T-cell (primary cell): ENCODE measurements around the gene COPZ1. TPM values are rescaled to one million over a fixed set of nuclear protein-coding genes. Genes with fewer than 3 reads are reported as not detected.

Experiments
- ATAC-seq, 4 experiments: fragments of 200-7000 bp in 3 of 4; fragments of 150-1000 bp in 1 of 4; cut with Tn5 transposase; replicated peaks in 1 of 4; 1 replicate in 3 of 4; 2 replicates in 1 of 4; pipeline ENCODE4 v1.10.0; 2021; ENCODE audit warnings: moderate library complexity in 3 of 4, mild to moderate bottlenecking in 2 of 4, moderate number of reproducible peaks in 1 of 4
- CTCF ChIA-PET, 2 donors: fragments of 300-600 bp; sonication (Branson Sonifier 250); formaldehyde crosslinking; loops; one replicate each; lab custom pipeline; 2022; ENCODE audit warnings: antibody characterized with exemption in 2 of 2; lab: Charles Lee
- POLR2A ChIA-PET, 2 donors: fragments of 300-600 bp; sonication (Branson Sonifier 250); formaldehyde crosslinking; loops; one replicate each; lab custom pipeline; 2022; ENCODE audit warnings: antibody characterized with exemption in 2 of 2; lab: Charles Lee
- DNase-seq, 35 experiments: peaks; one replicate each; pipeline versions ENCODE4 v3.0.0 to v3.0.0-alpha.2; 2013 to 2023
- H3K27ac ChIP-seq: one replicate; pipeline ENCODE4 v1.5.1; 2013; ENCODE audit warnings: low read length
- H3K27me3 ChIP-seq, 2 experiments: replicated peaks in 1 of 2; 1 replicate in 1 of 2; 2 replicates in 1 of 2; pipeline versions ENCODE4 v1.6.1 to v1.7.0; 2013; ENCODE audit warnings: low read length in 1 of 2, mixed read lengths in 1 of 2; ENCODE audit not compliant: control insufficient read depth in 2 of 2, insufficient read depth in 2 of 2; ENCODE audit errors: extremely low read depth in 1 of 2
- H3K36me3 ChIP-seq, 2 donors: 1 replicate in 1 of 2; 2 replicates in 1 of 2; pipeline versions ENCODE4 v1.6.1 to v1.7.0; 2013; ENCODE audit warnings: low read length in 1 of 2; ENCODE audit not compliant: control insufficient read depth in 2 of 2, insufficient read depth in 1 of 2; ENCODE audit errors: extremely low read depth in 1 of 2
- H3K4me1 ChIP-seq, 2 experiments: 1 replicate in 1 of 2; 2 replicates in 1 of 2; pipeline versions ENCODE4 v1.6.1 to v1.7.0; 2013; ENCODE audit warnings: low read length in 2 of 2, mixed read lengths in 1 of 2; ENCODE audit not compliant: insufficient read depth in 2 of 2, control insufficient read depth in 1 of 2; ENCODE audit errors: extremely low read depth in 1 of 2
- H3K4me3 ChIP-seq, 2 donors: 1 replicate in 1 of 2; 2 replicates in 1 of 2; pipeline versions ENCODE4 v1.5.1 to v1.7.0; 2013; ENCODE audit warnings: mild to moderate bottlenecking in 2 of 2, low read length in 1 of 2, moderate library complexity in 1 of 2; ENCODE audit not compliant: control insufficient read depth in 1 of 2; ENCODE audit errors: extremely low read depth in 1 of 2
- H3K9me3 ChIP-seq: 2 replicates; pipeline ENCODE4 v1.7.0; 2013
- H3K27ac Mint-ChIP-seq, 2 donors: one replicate each; pipeline ENCODE4 v1.8.0; 2020 to 2021; ENCODE audit warnings: mild to moderate bottlenecking in 2 of 2, mixed read lengths in 2 of 2
- H3K27me3 Mint-ChIP-seq, 2 donors: one replicate each; pipeline ENCODE4 v1.8.0; 2021 to 2022; ENCODE audit warnings: mixed read lengths in 2 of 2
- H3K36me3 Mint-ChIP-seq: one replicate; pipeline ENCODE4 v1.8.0; 2021; ENCODE audit warnings: mixed read lengths
- H3K4me1 Mint-ChIP-seq, 3 donors: one replicate each; pipeline ENCODE4 v1.8.0; 2020 to 2022; ENCODE audit warnings: mixed read lengths in 3 of 3, mild to moderate bottlenecking in 1 of 3
- H3K4me3 Mint-ChIP-seq, 3 donors: one replicate each; pipeline ENCODE4 v1.8.0; 2020 to 2022; ENCODE audit warnings: mild to moderate bottlenecking in 3 of 3, mixed read lengths in 3 of 3, moderate library complexity in 3 of 3
- H3K9me3 Mint-ChIP-seq, 3 donors: one replicate each; pipeline ENCODE4 v1.8.0; 2020 to 2022; ENCODE audit warnings: mixed read lengths in 3 of 3
- WGBS: methylation state at CpG from one replicate; pipeline ENCODE4 v1.1.5; 2013; ENCODE audit warnings: missing lambda C conversion rate; ENCODE audit not compliant: insufficient coverage; 5-methylcytosine and 5-hydroxymethylcytosine counted together
- total RNA-seq, 35 experiments: library from RNA in 6 of 35; stranded (reverse) in 6 of 35; fragments of 120-200 nt in 1 of 35; gene quantifications; one replicate each; pipeline versions ENCODE4 v1.2.1 to v1.2.4 and lab custom pipeline; 2013 to 2026

COPZ1 gene
- total RNA-seq, 5 donors from 2014 or later (not counting 1 experiment from before 2014, with no cell fraction given), result 60.4 to 81.3 (median 74.8) TPM

DNA sequence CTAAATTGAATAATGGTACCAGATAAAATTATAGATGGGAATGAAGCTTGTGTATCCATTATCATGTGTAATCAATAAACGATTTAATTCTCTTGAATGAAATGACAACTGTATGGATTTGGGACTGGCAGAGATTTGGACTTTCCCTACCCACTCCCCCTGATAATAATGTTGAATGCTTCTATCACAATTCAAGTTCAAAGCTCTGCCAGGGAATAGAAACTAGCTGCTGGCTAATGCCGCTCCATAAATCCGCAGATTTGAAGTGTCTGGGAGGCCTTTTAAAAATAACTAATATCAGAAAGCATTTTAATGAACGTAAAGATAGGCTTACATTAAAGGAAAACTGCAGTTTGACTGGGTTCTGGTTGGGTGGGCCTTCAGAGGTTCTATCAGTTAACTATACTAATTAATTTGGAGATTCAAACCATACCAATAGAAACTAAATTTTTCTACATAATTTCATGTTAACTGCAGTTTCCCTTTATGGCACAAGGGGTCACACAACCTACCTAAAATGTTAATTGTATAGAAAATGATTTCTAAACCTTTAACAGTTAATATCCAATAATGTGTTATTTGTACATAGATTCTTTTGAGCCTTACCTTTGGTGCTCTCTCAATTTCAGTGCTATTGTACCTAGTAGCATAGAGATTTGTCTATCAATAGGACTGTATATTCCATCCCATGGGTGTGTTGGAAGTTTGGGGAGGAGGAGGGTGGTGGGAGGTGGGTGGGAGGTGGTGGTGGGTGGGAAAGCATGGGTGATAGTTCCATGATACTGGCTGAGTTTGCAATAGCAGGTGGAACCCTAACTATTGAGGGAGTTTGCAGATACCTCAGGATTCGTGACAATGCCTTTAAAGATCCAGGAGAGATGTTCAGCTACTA lies 39.5 kb upstream of the COPZ1 start:
- H3K9me3 Mint-ChIP-seq, result no peaks in the 10 kb centered on the region

DNA sequence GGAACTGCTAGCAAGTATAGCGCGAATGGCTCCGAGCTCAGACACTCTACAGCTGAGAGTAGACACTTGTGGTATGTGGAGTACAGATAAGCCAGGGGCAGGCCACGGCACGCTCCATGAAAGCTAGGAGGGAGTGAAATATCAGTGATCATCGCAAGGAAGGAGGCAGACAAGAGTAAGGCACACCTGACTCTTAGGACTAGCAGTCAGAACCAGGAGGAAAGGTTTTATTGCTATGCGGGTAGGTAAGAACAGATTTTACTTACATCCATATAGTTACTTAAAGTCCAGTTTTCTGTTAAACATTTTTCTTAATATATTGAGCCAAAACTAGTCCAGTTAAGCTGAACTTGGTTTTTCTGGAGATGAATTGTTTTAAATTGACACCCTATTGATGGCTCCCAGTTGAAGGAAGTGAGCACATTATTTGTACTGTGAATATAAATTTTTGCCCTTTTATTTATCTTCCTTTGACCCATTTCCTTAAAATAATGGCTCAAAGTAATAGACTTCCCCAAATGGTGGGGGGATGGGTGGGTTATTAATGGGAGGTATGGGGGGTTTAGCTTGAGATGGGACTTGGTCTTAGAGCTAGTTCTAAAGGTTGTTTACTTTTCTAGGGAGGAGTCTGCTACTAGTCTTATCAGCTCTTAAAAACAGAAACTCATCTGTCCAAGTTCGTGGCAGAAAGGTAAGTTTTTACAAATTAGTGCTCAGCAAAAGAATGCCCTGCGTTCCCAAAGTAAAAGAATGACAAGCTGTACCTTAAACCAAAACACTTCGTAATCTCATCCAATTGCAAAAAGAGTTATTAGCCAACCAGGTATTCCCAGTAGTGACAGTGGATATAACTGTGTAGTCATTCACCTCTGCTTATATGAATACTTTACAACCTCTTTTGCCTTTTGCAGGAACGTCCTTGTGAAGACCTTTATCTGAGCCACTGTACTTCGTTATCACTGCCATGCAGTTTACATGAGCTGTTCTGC lies 38.6 kb upstream of the COPZ1 start:
- ChIA-PET CTCF (interaction anchor here (0.6 to 1.8 kb wide), 12 partner anchors 9 to 301 kb away, joined by 3 to 9 read pairs (median 3); partner anchors contain the start of genes COPZ1 (in 1 of the 2) and HOXC10 (in 1 of the 2)), POLR2A (interaction anchor here (0.5 to 0.7 kb wide), 3 partner anchors 23 to 552 kb away, joined by 3 to 5 read pairs (median 3); no protein-coding TSS in a partner anchor)
- peak overlapping the region in 1 of 3 donors; percentile 34 for H3K4me3 Mint-ChIP-seq
- Histone ChIP-seq H3K4me3 (no peak overlapping the region), H3K27ac (no peak overlapping the region), H3K27me3 (no peaks in the 10 kb centered on the region), H3K36me3 (peaks cover 2 to 68% of the 10 kb centered on the region in 2 donors), H3K4me1 (peaks cover 24 to 34% of the 10 kb centered on the region in 2 experiments), H3K9me3 (no peaks in the 10 kb centered on the region)
- DNase-seq (no peak), ATAC-seq (peak in 2 of 4 experiments; percentile 15 to 19)
- 85% methylated on average over 7 of the region's 12 CpGs for WGBS
- no peaks in the 10 kb centered on the region for H3K27me3 Mint-ChIP-seq
- no peaks in the 10 kb centered on the region for H3K9me3 Mint-ChIP-seq
- peaks cover 29% of the 10 kb centered on the region for H3K36me3 Mint-ChIP-seq
- H3K27ac Mint-ChIP-seq, result peak overlapping the region in 1 of 2 donors; percentile 22
- H3K4me1 Mint-ChIP-seq, result peaks cover 7 to 59% (median 10%) of the 10 kb centered on the region in 3 donors

More for the DNA sequence above, 39.5 kb upstream of the COPZ1 start:
- ChIA-PET POLR2A (interaction anchor here in 1 of 2 donors (0.5 kb wide), 1 partner anchor 24 kb away, joined by 3 read pairs; no protein-coding TSS in a partner anchor), CTCF (interaction anchor here (0.6 to 2.3 kb wide), 5 partner anchors 34 to 234 kb away, joined by 3 to 12 read pairs (median 5); partner anchors contain the start of gene COPZ1 (in 1 of the 2))
- Mint-ChIP-seq H3K27me3 (no peaks in the 10 kb centered on the region), H3K27ac (peak overlapping the region; percentile 44 to 61), H3K4me3 (peak overlapping the region in 2 of 3 donors; percentile 34 to 55), H3K4me1 (peaks cover 7 to 60% (median 10%) of the 10 kb centered on the region in 3 donors), H3K36me3 (peaks cover 29% of the 10 kb centered on the region)
- Histone ChIP-seq H3K27ac (no peak overlapping the region), H3K4me3 (no peak overlapping the region), H3K36me3 (peaks cover 2 to 70% of the 10 kb centered on the region in 2 donors), H3K27me3 (no peaks in the 10 kb centered on the region), H3K4me1 (peaks cover 25 to 37% of the 10 kb centered on the region in 2 experiments), H3K9me3 (no peaks in the 10 kb centered on the region)
- WGBS, result 67% methylated on average over 1 of the region's 5 CpGs
- no peak for ATAC-seq
- no peak for DNase-seq

DNA sequence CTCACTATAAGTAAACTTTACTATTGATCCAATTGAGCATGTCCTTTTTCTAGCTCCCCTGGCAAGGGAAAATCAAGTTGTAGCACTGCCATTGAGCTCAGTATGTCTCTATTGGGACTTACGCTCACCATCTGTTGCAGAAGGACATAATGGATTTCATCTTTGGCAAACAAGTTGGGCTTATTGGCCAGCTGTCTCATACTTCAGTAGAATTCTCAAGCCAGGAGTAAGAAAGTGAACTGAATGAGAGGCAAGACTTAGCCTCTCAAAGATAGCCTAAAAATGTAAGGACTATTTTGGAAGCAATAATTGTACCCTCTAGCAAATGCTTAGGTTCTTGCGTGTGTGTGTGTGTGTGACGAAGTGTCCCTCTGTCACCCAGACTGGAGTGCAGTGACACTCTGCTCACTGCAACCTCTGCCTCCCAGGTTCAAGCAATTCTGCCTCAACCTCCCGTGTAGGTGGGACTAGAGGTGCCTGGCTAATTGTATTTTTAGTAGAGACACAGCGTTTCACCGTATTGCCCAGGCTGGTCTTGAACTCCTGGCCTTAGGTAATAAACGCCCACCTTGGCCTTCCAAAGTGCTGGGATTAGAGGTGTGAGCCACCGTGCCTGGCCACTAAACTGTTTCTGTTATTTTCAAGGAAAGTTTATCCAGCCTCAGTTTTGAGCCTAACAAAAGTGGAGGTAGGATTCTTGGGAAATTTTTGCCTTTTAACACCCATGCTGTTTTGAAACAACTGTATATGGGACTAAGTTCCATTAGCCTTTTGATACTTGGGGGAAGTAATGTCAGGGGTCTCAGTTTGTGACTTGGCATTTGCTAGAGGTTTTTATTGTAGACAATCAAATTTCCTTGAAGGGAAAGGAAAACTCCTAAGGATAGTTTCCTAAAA lies 37.4 kb upstream of the COPZ1 start:
- H3K9me3 Mint-ChIP-seq, result no peaks in the 10 kb centered on the region
- CTCF ChIA-PET, result interaction anchor here in 1 of 2 donors (0.7 to 1.8 kb wide), 5 partner anchors 36 to 302 kb away, joined by 3 to 9 read pairs (median 4); partner anchors contain the start of genes COPZ1 and HOXC10

DNA sequence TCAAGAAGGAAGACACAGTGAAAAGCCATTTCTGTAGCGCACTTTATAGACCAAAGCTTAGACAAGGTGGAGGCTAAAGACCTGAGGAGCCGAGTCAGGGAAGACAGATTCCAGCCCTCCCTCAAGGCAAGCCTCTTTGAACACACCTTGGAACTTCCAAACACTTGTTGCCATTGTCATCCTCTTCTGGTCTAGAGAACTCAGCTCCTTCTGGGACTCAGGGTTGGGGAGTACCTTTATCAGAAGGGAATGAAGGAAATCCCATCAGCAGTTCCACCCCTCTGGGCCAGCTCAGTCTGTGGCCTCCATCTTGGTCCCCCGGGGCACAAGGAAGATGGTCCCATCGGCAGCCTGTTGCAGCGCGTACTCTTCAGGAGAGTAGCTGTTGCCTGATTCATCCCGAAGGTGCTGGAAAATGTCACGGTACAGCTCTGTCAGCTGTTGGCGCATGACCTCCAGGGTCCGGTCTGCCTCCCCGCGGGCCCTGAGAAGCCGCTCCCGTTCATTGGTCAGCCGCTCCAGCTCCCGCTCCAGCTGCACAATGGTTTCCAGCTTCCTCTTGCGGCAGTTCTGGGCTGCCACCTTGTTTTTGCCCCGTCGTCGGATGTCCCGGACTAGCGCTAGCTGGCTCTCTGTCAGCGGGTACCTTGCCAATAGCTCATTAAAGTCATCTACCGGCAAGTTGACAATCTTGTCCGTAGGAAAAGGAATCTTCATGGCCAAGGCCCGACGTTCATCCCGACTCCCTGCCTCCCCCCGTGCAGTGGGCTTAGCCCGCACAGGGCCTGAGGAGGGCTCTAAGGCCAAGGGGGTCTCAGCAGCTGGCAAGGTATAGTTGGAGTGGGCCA lies 32.6 kb upstream of the COPZ1 start:
- H3K4me1 Mint-ChIP-seq, result peaks cover 0 to 7% (median under 1%) of the 10 kb centered on the region in 3 donors
- no peak overlapping the region for H3K4me3 Mint-ChIP-seq
- ATAC-seq (no peak), DNase-seq (no peak)
- 97% methylated on average over 27 of the region's 30 CpGs for WGBS
- POLR2A ChIA-PET, result interaction anchor here in 1 of 2 donors (1.0 kb wide), 1 partner anchor 33 kb away, joined by 4 read pairs; the partner anchor contains the start of gene COPZ1
- no peaks in the 10 kb centered on the region for H3K9me3 Mint-ChIP-seq
- Histone ChIP-seq H3K4me1 (no peaks in the 10 kb centered on the region), H3K36me3 (peaks cover 2 to 13% of the 10 kb centered on the region in 2 donors), H3K4me3 (no peak overlapping the region), H3K27me3 (no peaks in the 10 kb centered on the region), H3K9me3 (no peaks in the 10 kb centered on the region), H3K27ac (no peak overlapping the region)
- peaks cover 8% of the 10 kb centered on the region for H3K36me3 Mint-ChIP-seq
- H3K27ac Mint-ChIP-seq, result no peak overlapping the region
- no peaks in the 10 kb centered on the region for H3K27me3 Mint-ChIP-seq
- CTCF ChIA-PET, result interaction anchor here (0.5 to 4.0 kb wide), 13 partner anchors 8 to 107 kb away, joined by 3 to 20 read pairs (median 4); partner anchors contain the start of genes COPZ1 (in 2 of the 2), CBX5 (in 1 of the 2) and HNRNPA1 (in 1 of the 2)

More for the DNA sequence above, 37.4 kb upstream of the COPZ1 start:
- no peak overlapping the region for H3K4me3 Mint-ChIP-seq
- no peaks in the 10 kb centered on the region for H3K27me3 Mint-ChIP-seq
- peaks cover 29% of the 10 kb centered on the region for H3K36me3 Mint-ChIP-seq
- ATAC-seq, result peak in 1 of 4 experiments; percentile 6
- Histone ChIP-seq H3K9me3 (no peaks in the 10 kb centered on the region), H3K4me1 (peaks cover 16 to 22% of the 10 kb centered on the region in 2 experiments), H3K4me3 (no peak overlapping the region), H3K36me3 (peaks cover 2 to 56% of the 10 kb centered on the region in 2 donors), H3K27me3 (no peaks in the 10 kb centered on the region), H3K27ac (no peak overlapping the region)
- 57% methylated on average over 4 of the region's 8 CpGs for WGBS
- no peak for DNase-seq
- H3K4me1 Mint-ChIP-seq, result peaks cover 7 to 47% (median 10%) of the 10 kb centered on the region in 3 donors
- no peak overlapping the region for H3K27ac Mint-ChIP-seq
- POLR2A ChIA-PET, result interaction anchor here in 1 of 2 donors (0.6 kb wide), 1 partner anchor 553 kb away, joined by 3 read pairs; no protein-coding TSS in a partner anchor
